ENCODE data around the gene ZNF880.
"Not testable (repeated sequence)": the region's sequence is repeated elsewhere in the genome, so short reads cannot be mapped to it uniquely, and the experiment has no call there.

ZNF880 gene

GRCh38 chr19:52369559-52370340, at the start of gene ZNF880:
TSS of gene ZNF880 (plus strand) at chr19:52369923. CDS start at chr19:52369966, 43 bp downstream.
- peak; percentile 75 for DNase-seq

- no peak for DNase-seq
Observed at GRCh38 chr19:52322429-52322828, 47.3 kb upstream of the ZNF880 start.

GRCh38 chr19:52331757-52332156, 38.0 kb upstream of the ZNF880 start:
- no peak for DNase-seq

GRCh38 chr19:52335768-52336116, 34.0 kb upstream of the ZNF880 start:
- DNase-seq: no peak

- peak; percentile 86 for DNase-seq
Observed at GRCh38 chr19:52336117-52336790, 33.5 kb upstream of the ZNF880 start, which contains the start of gene ZNF610. TSS of gene ZNF610 (plus strand) at chr19:52336243. CDS start at chr19:52349173, 12,930 bp downstream.

- no peak for DNase-seq
Observed at GRCh38 chr19:52336791-52337381, 32.8 kb upstream of the ZNF880 start.

GRCh38 chr19:52339022-52339421, 30.7 kb upstream of the ZNF880 start:
- DNase-seq: not testable (repeated sequence)

- DNase-seq: no peak
Observed at GRCh38 chr19:52343548-52343947, 26.2 kb upstream of the ZNF880 start.

- no peak for DNase-seq
Observed at GRCh38 chr19:52345162-52345561, 24.6 kb upstream of the ZNF880 start.

GRCh38 chr19:52351512-52351911, 18.2 kb upstream of the ZNF880 start:
- DNase-seq: no peak

- DNase-seq: no peak
Observed at GRCh38 chr19:52366414-52366824, 3.3 kb upstream of the ZNF880 start.

- no peak for DNase-seq
Observed at GRCh38 chr19:52370341-52370710, 603 bp downstream of the ZNF880 start.

- DNase-seq: no peak
Observed at GRCh38 chr19:52391135-52391534, 21.4 kb downstream of the ZNF880 start.

GRCh38 chr19:52397310-52398080, 27.8 kb downstream of the ZNF880 start, which contains the start of gene ZNF528:
TSS of gene ZNF528 (plus strand) at chr19:52397849. CDS start at chr19:52402014, 4,165 bp downstream.
- DNase-seq: peak; percentile 87

GRCh38 chr19:52398081-52398441, 28.3 kb downstream of the ZNF880 start:
- no peak for DNase-seq

- no peak for DNase-seq
Observed at GRCh38 chr19:52410276-52410675, 40.6 kb downstream of the ZNF880 start.

GRCh38 chr19:52415711-52416110, 46.0 kb downstream of the ZNF880 start:
- DNase-seq: no peak

GRCh38 chr19:52428937-52429336, 59.2 kb downstream of the ZNF880 start, which contains the start of gene ZNF534:
TSS of gene ZNF534 (plus strand) at chr19:52429148. CDS start at chr19:52431475, 2,327 bp downstream.
- no peak for DNase-seq
